Panc1 (cell line): ENCODE results near the gene PDE9A. TPM values are rescaled to one million over a fixed set of nuclear protein-coding genes. Genes with fewer than 3 reads are reported as not detected.

Experiments used
- ATAC-seq: fragments of 200-7000 bp; cut with Tn5 transposase; 2 replicates; pipeline ENCODE4 v1.9.1; 2020; ENCODE audit warnings: mild to moderate bottlenecking, moderate library complexity
- BruUV-seq: library from RNA; stranded (reverse); fragments of 400-500 nt; replicated peaks from 2 replicates; lab custom pipeline; 2021; lab: Mats Ljungman, UMichigan
- CTCF ChIA-PET: fragments of 300-600 bp; sonication (Branson Sonifier 250); formaldehyde crosslinking; loops from one replicate; lab custom pipeline; 2022; ENCODE audit warnings: antibody characterized with exemption; lab: Charles Lee
- POLR2A ChIA-PET: fragments of 300-600 bp; sonication (Branson Sonifier 250); formaldehyde crosslinking; loops from one replicate; lab custom pipeline; 2022; ENCODE audit warnings: antibody characterized with exemption; lab: Charles Lee
- DNase-seq: peaks from one replicate; pipeline ENCODE4 v3.0.0-alpha.2; 2010; ENCODE audit warnings: low read depth, low spot score
- H3K27ac ChIP-seq: 2 replicates; pipeline ENCODE4 v1.5.1; 2011; ENCODE audit warnings: mild to moderate bottlenecking, low read length, inconsistent platforms
- H3K27me3 ChIP-seq: fragments of 200-500 bp; sonication (Bioruptor generic); 2 replicates; pipeline ENCODE4 v1.6.0; 2014; ENCODE audit warnings: low read length, inconsistent platforms; ENCODE audit not compliant: control insufficient read depth, insufficient read depth
- H3K36me3 ChIP-seq: fragments of 200-500 bp; sonication (Bioruptor generic); 2 replicates; pipeline ENCODE4 v1.5.1; 2014; ENCODE audit warnings: inconsistent platforms, mild to moderate bottlenecking, low read length, moderate library complexity; ENCODE audit not compliant: control insufficient read depth, insufficient read depth
- H3K4me1 ChIP-seq: 2 replicates; pipeline ENCODE4 v1.5.1; 2011; ENCODE audit warnings: inconsistent platforms, mild to moderate bottlenecking, low read length, moderate library complexity; ENCODE audit not compliant: control insufficient read depth, insufficient read depth
- H3K4me3 ChIP-seq, 2 experiments: 2 replicates each; pipeline ENCODE4 v1.5.1; 2011 to 2012; ENCODE audit warnings: low read depth in 2 of 2, low read length in 2 of 2, mild to moderate bottlenecking in 2 of 2, inconsistent platforms in 1 of 2, moderate library complexity in 1 of 2
- H3K9me3 ChIP-seq: fragments of 200-500 bp; sonication (Bioruptor generic); 2 replicates; pipeline ENCODE4 v1.5.1; 2014; ENCODE audit warnings: low read depth, mild to moderate bottlenecking, inconsistent platforms, low read length, moderate library complexity; ENCODE audit not compliant: control insufficient read depth, insufficient read depth
- POLR2AphosphoS5 ChIP-seq: IDR thresholded peaks from 2 replicates; pipeline ENCODE4 v1.6.1; 2012; ENCODE audit warnings: mild to moderate bottlenecking, low read depth, low read length, moderate library complexity
- SIN3A ChIP-seq: IDR thresholded peaks from 2 replicates; pipeline ENCODE4 v1.6.1; 2012; ENCODE audit warnings: low read depth, mild to moderate bottlenecking, low read length, moderate library complexity, borderline replicate concordance; ENCODE audit not compliant: insufficient read depth
- TCF7L2 ChIP-seq: IDR thresholded peaks from 2 replicates; pipeline ENCODE4 v1.6.1; 2011; ENCODE audit warnings: mild to moderate bottlenecking, low read depth, low read length, inconsistent platforms
- in situ Hi-C: cut with HindIII; loops from 2 replicates; pipeline ENCODE4 v1.10.0; 2016; ENCODE audit warnings: low sequenced_read_pairs, low pct_unique_long_range_greater_than_20kb
- intact Hi-C: fragments of 100-400 bp; cut with micrococcal nuclease; formaldehyde crosslinking; loops from one replicate; pipeline ENCODE4 v1.10.0; 2022; ENCODE audit not compliant: unreplicated experiment
- total RNA-seq: library from RNA; stranded (reverse); gene quantifications from one replicate; pipeline ENCODE4 v1.2.1, GENCODE V29; 2021; ENCODE audit not compliant: unreplicated experiment
- TF ChIP-seq, protein P1 (sequence below): fragments of 450-650 bp; IDR thresholded peaks from 2 replicates; pipeline ENCODE4 v1.5.1; 2017; ENCODE audit warnings: mild to moderate bottlenecking
- TF ChIP-seq, protein P2 (sequence below), 2 experiments: IDR thresholded peaks; 2 replicates each; pipeline ENCODE4 v1.6.1; 2011 to 2012; ENCODE audit warnings: low read depth in 2 of 2, control low read depth in 1 of 2, low read length in 1 of 2, mild to moderate bottlenecking in 1 of 2, moderate library complexity in 1 of 2; ENCODE audit not compliant: insufficient read depth in 1 of 2

The PDE9A gene
- total RNA-seq, 1 experiment from 2014 or later: 0.72 TPM

DNA sequence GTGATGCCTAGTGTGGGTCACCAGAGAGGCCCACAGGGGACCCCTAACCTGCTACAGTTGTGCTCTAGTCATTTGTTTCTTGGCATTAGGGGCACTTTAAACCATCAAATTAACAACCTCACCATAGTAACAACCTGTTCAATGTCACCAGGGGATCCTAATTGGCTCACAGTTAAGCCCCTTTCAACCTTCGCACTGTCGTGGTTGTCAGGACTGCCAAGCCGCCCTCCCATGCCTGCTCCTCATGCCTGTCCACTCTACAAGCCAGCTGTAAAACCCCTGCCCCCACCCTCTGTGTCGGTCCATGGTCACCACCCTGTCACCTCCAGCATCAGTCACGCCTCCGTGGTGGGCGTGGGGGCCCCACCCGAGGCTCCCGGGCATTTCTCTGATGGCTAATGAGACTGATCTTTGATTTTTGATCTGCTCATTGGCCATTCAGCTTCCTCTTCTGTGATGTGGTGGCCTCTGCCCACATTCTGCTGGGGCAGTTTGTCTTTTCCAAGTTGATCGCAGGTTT lies 129.4 kb downstream of the PDE9A start:
- Histone ChIP-seq H3K27ac (no peak overlapping the region), H3K9me3 (no peaks in the 10 kb centered on the region), H3K4me3 (no peak overlapping the region), H3K4me1 (no peaks in the 10 kb centered on the region), H3K27me3 (peaks cover 7% of the 10 kb centered on the region; the same call in 1 of the 2 replicates), H3K36me3 (no peaks in the 10 kb centered on the region)
- no TSS peak for BruUV-seq
- in situ Hi-C loops: no loop called here
- DNase-seq: no peak
- ChIA-PET CTCF (no interaction called here), POLR2A (interaction anchor here (1.1 kb wide), 1 partner anchor 9 kb away, joined by 3 read pairs; no protein-coding TSS in a partner anchor)
- no peak for ATAC-seq
- intact Hi-C loops: no loop called here
- TF ChIP-seq, protein P1, sequence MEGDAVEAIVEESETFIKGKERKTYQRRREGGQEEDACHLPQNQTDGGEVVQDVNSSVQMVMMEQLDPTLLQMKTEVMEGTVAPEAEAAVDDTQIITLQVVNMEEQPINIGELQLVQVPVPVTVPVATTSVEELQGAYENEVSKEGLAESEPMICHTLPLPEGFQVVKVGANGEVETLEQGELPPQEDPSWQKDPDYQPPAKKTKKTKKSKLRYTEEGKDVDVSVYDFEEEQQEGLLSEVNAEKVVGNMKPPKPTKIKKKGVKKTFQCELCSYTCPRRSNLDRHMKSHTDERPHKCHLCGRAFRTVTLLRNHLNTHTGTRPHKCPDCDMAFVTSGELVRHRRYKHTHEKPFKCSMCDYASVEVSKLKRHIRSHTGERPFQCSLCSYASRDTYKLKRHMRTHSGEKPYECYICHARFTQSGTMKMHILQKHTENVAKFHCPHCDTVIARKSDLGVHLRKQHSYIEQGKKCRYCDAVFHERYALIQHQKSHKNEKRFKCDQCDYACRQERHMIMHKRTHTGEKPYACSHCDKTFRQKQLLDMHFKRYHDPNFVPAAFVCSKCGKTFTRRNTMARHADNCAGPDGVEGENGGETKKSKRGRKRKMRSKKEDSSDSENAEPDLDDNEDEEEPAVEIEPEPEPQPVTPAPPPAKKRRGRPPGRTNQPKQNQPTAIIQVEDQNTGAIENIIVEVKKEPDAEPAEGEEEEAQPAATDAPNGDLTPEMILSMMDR: no peak
- TF ChIP-seq, protein P2, sequence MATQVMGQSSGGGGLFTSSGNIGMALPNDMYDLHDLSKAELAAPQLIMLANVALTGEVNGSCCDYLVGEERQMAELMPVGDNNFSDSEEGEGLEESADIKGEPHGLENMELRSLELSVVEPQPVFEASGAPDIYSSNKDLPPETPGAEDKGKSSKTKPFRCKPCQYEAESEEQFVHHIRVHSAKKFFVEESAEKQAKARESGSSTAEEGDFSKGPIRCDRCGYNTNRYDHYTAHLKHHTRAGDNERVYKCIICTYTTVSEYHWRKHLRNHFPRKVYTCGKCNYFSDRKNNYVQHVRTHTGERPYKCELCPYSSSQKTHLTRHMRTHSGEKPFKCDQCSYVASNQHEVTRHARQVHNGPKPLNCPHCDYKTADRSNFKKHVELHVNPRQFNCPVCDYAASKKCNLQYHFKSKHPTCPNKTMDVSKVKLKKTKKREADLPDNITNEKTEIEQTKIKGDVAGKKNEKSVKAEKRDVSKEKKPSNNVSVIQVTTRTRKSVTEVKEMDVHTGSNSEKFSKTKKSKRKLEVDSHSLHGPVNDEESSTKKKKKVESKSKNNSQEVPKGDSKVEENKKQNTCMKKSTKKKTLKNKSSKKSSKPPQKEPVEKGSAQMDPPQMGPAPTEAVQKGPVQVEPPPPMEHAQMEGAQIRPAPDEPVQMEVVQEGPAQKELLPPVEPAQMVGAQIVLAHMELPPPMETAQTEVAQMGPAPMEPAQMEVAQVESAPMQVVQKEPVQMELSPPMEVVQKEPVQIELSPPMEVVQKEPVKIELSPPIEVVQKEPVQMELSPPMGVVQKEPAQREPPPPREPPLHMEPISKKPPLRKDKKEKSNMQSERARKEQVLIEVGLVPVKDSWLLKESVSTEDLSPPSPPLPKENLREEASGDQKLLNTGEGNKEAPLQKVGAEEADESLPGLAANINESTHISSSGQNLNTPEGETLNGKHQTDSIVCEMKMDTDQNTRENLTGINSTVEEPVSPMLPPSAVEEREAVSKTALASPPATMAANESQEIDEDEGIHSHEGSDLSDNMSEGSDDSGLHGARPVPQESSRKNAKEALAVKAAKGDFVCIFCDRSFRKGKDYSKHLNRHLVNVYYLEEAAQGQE (IDR thresholded peaks at IDR 0.05; ENCODE audit: insufficient read depth in 1 of 2, low read depth in 2 of 2, low read length in 1 of 2): no peak

DNA sequence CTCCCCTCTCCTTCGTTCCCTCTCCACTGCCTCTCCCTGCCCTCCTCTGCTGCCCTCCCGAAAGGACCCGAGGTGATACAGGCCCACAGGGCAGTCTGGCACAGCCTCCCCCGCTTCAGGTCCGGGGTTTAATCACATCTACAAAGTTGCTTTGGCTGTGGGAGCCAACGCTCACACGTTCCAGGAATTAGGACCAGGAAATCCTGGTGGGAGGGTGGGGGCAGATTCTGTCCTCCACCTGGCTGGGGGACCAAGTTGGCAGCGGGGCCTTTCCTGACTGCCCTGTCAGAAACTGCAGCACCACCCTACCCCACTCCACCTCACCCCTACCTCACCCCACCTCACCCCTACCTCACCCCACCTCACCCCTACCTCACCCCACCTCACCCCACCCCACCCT lies 130.9 kb downstream of the PDE9A start:
- in situ Hi-C loops (no loop called here), intact Hi-C loops (no loop called here)
- POLR2A ChIA-PET: no interaction called here
- Histone ChIP-seq H3K4me1 (no peaks in the 10 kb centered on the region), H3K27me3 (peaks cover 7% of the 10 kb centered on the region; the same call in 1 of the 2 replicates), H3K27ac (no peak overlapping the region), H3K9me3 (no peaks in the 10 kb centered on the region), H3K36me3 (no peaks in the 10 kb centered on the region), H3K4me3 (no peak overlapping the region)
- CTCF ChIA-PET: no interaction called here
- TF ChIP-seq TCF7L2 (no peak), POLR2AphosphoS5 (no peak), SIN3A (no peak)
- TF ChIP-seq, protein P1: no peak
- TF ChIP-seq, protein P2 (IDR thresholded peaks at IDR 0.05; ENCODE audit: insufficient read depth in 1 of 2, low read depth in 2 of 2, low read length in 1 of 2): no peak
- ATAC-seq (no peak), DNase-seq (no peak)
- BruUV-seq: no TSS peak
